ENCODE data around the gene TCOF1.

The TCOF1 gene

GRCh38 chr5:150428106-150428876 lies 70.8 kb downstream of the TCOF1 start:
- Histone ChIP-seq H3K9ac (ENCODE audit: low read depth, low read length) (no peak overlapping the region), H3K36me3 (ENCODE audit: insufficient read depth, low read length) (no peaks in the 10 kb centered on the region), H3K79me2 (ENCODE audit: insufficient read depth, low read length) (no peaks in the 10 kb centered on the region), H3K4me1 (ENCODE audit: insufficient read depth, low read length) (no peaks in the 10 kb centered on the region), H3K27ac (ENCODE audit: low read length) (no peak overlapping the region), H3K4me2 (ENCODE audit: insufficient read depth, low read length) (no peak overlapping the region), H3K9me3 (ENCODE audit: insufficient read depth, low read length, severe bottlenecking) (no peaks in the 10 kb centered on the region), H2AFZ (ENCODE audit: low read depth, low read length) (no peak overlapping the region), H3K27me3 (ENCODE audit: insufficient read depth, low read length, poor library complexity) (no peaks in the 10 kb centered on the region), H3K4me3 (ENCODE audit: low read depth in 1 of 2, low read length in 2 of 2) (no peak overlapping the region), H4K20me1 (ENCODE audit: insufficient read depth, low read length) (no peaks in the 10 kb centered on the region)
- ATAC-seq (ENCODE audit: insufficient read depth, low read depth), result no peak
- TF ChIP-seq EZH2 (IDR thresholded peaks at IDR 0.05; ENCODE audit: borderline replicate concordance, low read depth, low read length, severe bottlenecking), result no peak
- TF ChIP-seq CTCF (IDR thresholded peaks at IDR 0.05; ENCODE audit: borderline replicate concordance, extremely low read depth, low read length, poor library complexity, severe bottlenecking), result no peak
- DNase-seq, result no peak

DNA sequence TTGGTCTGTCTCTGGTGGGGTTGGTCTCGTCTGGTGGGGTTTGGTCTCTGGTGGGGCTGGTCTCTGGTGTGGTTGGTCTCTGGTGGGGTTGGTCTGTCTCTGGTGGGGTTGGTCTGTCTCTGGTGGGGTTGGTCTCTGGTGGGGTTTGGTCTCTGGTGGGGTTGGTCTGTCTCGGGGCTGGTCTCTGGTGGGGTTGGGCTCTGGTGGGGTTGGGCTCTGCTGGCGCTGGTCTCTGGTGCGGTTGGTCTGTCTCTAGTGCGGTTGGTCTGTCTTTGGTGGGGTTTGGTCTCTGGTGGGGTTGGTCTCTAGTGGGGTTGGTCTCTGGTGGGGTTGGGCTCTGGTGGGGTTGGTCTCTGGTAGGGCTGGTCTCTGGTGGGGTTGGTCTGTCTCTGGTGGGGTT lies 71.5 kb downstream of the TCOF1 start:
- no peak overlapping the region for H3K4me3 ChIP-seq (ENCODE audit: low read depth in 1 of 2, low read length in 2 of 2)
- no peak for DNase-seq
- H3K4me1 ChIP-seq (ENCODE audit: insufficient read depth, low read length), result no peaks in the 10 kb centered on the region
- H2AFZ ChIP-seq (ENCODE audit: low read depth, low read length), result no peak overlapping the region
- H3K36me3 ChIP-seq (ENCODE audit: insufficient read depth, low read length), result no peaks in the 10 kb centered on the region
- no peak overlapping the region for H3K4me2 ChIP-seq (ENCODE audit: insufficient read depth, low read length)
- H3K27ac ChIP-seq (ENCODE audit: low read length), result no peak overlapping the region
- no peaks in the 10 kb centered on the region for H3K79me2 ChIP-seq (ENCODE audit: insufficient read depth, low read length)
- TF ChIP-seq EZH2 (IDR thresholded peaks at IDR 0.05; ENCODE audit: borderline replicate concordance, low read depth, low read length, severe bottlenecking) (no peak), CTCF (IDR thresholded peaks at IDR 0.05; ENCODE audit: borderline replicate concordance, extremely low read depth, low read length, poor library complexity, severe bottlenecking) (no peak)
- ATAC-seq (ENCODE audit: insufficient read depth, low read depth), result no peak
- no peaks in the 10 kb centered on the region for H3K27me3 ChIP-seq (ENCODE audit: insufficient read depth, low read length, poor library complexity)
- no peaks in the 10 kb centered on the region for H4K20me1 ChIP-seq (ENCODE audit: insufficient read depth, low read length)
- H3K9me3 ChIP-seq (ENCODE audit: insufficient read depth, low read length, severe bottlenecking), result no peaks in the 10 kb centered on the region
- no peak overlapping the region for H3K9ac ChIP-seq (ENCODE audit: low read depth, low read length)

DNA sequence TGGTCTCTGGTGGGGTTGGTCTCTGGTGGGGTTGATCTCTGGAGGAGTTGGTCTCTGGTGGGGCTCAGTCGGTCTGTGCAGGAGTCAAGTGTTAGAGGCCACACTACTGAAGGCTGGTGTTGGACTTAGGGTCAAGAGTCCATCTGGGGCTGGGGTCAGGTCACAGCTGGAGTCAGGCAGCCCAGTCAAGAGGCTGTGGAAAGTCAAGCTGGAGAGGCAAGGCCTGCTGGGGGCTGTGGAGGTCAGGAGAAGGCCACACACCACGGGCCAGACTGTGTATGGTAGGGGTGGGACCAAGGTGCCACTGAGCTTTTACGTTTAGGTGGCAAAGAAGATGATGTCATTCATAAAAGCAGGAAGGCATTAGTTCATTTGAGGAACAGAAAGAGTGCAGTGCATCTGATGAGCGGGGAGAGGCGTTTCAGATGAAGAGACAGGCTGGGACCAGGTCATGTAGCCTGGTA lies 71.9 kb downstream of the TCOF1 start:
- Histone ChIP-seq H2AFZ (ENCODE audit: low read depth, low read length) (no peak overlapping the region), H3K9me3 (ENCODE audit: insufficient read depth, low read length, severe bottlenecking) (no peaks in the 10 kb centered on the region), H3K79me2 (ENCODE audit: insufficient read depth, low read length) (no peaks in the 10 kb centered on the region), H3K4me3 (ENCODE audit: low read depth in 1 of 2, low read length in 2 of 2) (no peak overlapping the region), H3K4me2 (ENCODE audit: insufficient read depth, low read length) (no peak overlapping the region), H3K4me1 (ENCODE audit: insufficient read depth, low read length) (no peaks in the 10 kb centered on the region), H3K9ac (ENCODE audit: low read depth, low read length) (no peak overlapping the region), H3K27me3 (ENCODE audit: insufficient read depth, low read length, poor library complexity) (no peaks in the 10 kb centered on the region), H3K36me3 (ENCODE audit: insufficient read depth, low read length) (no peaks in the 10 kb centered on the region), H4K20me1 (ENCODE audit: insufficient read depth, low read length) (no peaks in the 10 kb centered on the region), H3K27ac (ENCODE audit: low read length) (no peak overlapping the region)
- TF ChIP-seq EZH2 (IDR thresholded peaks at IDR 0.05; ENCODE audit: borderline replicate concordance, low read depth, low read length, severe bottlenecking) (no peak), CTCF (IDR thresholded peaks at IDR 0.05; ENCODE audit: borderline replicate concordance, extremely low read depth, low read length, poor library complexity, severe bottlenecking) (no peak)
- DNase-seq (no peak), ATAC-seq (ENCODE audit: insufficient read depth, low read depth) (no peak)

Measured in DND-41 (cell line).